ENCODE results near the gene KRTAP12-1.
"Not testable (repeated sequence)": the region's sequence is repeated elsewhere in the genome, so short reads cannot be mapped to it uniquely, and the experiment has no call there.

DNA sequence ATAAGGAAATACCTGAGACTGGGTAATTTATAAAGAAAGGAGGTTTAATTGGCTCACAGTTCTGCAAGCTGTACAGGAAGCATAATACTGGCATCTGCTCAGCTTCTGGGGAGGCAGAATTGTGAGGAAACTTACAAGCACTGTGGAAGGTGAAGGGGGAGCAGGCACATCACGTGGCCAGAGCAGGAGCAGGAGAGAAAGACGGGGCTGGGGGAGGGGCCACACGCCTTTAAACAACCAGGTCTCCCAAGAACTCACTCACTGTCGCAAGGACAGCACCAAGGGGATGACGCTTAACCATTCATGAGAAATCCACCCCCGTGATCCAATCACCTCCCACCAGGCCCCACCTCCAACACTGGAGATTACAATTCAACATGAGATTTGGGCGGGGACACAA, 20.4 kb downstream of the KRTAP12-1 start:
- TF ChIP-seq, protein P1, sequence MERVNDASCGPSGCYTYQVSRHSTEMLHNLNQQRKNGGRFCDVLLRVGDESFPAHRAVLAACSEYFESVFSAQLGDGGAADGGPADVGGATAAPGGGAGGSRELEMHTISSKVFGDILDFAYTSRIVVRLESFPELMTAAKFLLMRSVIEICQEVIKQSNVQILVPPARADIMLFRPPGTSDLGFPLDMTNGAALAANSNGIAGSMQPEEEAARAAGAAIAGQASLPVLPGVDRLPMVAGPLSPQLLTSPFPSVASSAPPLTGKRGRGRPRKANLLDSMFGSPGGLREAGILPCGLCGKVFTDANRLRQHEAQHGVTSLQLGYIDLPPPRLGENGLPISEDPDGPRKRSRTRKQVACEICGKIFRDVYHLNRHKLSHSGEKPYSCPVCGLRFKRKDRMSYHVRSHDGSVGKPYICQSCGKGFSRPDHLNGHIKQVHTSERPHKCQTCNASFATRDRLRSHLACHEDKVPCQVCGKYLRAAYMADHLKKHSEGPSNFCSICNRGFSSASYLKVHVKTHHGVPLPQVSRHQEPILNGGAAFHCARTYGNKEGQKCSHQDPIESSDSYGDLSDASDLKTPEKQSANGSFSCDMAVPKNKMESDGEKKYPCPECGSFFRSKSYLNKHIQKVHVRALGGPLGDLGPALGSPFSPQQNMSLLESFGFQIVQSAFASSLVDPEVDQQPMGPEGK (CRISPR knock-in tag; IDR thresholded peaks at IDR 0.05; ENCODE audit: borderline replicate concordance) = not testable (repeated sequence)
- TF ChIP-seq ZFP30 (CRISPR knock-in tag; IDR thresholded peaks at IDR 0.05); SNAI2 (CRISPR knock-in tag; IDR thresholded peaks at IDR 0.05); ARNTL (CRISPR knock-in tag; IDR thresholded peaks at IDR 0.05; ENCODE audit: borderline replicate concordance, low read depth); TOX (CRISPR knock-in tag; IDR thresholded peaks at IDR 0.05; ENCODE audit: borderline replicate concordance); ZNF70 (CRISPR knock-in tag; IDR thresholded peaks at IDR 0.05); ZFP3 (CRISPR knock-in tag; IDR thresholded peaks at IDR 0.05); CSDC2 (CRISPR knock-in tag; IDR thresholded peaks at IDR 0.05); ZNF565 (CRISPR knock-in tag; conservative IDR thresholded peaks at IDR 0.05; ENCODE audit: low read depth); ZC3H10 (CRISPR knock-in tag; IDR thresholded peaks at IDR 0.05): not testable (repeated sequence)
- TF ChIP-seq, protein P2, sequence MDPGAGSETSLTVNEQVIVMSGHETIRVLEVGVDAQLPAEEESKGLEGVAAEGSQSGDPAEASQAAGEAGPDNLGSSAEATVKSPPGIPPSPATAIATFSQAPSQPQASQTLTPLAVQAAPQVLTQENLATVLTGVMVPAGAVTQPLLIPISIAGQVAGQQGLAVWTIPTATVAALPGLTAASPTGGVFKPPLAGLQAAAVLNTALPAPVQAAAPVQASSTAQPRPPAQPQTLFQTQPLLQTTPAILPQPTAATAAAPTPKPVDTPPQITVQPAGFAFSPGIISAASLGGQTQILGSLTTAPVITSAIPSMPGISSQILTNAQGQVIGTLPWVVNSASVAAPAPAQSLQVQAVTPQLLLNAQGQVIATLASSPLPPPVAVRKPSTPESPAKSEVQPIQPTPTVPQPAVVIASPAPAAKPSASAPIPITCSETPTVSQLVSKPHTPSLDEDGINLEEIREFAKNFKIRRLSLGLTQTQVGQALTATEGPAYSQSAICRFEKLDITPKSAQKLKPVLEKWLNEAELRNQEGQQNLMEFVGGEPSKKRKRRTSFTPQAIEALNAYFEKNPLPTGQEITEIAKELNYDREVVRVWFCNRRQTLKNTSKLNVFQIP (CRISPR knock-in tag; IDR thresholded peaks at IDR 0.05; ENCODE audit: borderline replicate concordance, low read depth) = not testable (repeated sequence)
- TF ChIP-seq, protein P3, sequence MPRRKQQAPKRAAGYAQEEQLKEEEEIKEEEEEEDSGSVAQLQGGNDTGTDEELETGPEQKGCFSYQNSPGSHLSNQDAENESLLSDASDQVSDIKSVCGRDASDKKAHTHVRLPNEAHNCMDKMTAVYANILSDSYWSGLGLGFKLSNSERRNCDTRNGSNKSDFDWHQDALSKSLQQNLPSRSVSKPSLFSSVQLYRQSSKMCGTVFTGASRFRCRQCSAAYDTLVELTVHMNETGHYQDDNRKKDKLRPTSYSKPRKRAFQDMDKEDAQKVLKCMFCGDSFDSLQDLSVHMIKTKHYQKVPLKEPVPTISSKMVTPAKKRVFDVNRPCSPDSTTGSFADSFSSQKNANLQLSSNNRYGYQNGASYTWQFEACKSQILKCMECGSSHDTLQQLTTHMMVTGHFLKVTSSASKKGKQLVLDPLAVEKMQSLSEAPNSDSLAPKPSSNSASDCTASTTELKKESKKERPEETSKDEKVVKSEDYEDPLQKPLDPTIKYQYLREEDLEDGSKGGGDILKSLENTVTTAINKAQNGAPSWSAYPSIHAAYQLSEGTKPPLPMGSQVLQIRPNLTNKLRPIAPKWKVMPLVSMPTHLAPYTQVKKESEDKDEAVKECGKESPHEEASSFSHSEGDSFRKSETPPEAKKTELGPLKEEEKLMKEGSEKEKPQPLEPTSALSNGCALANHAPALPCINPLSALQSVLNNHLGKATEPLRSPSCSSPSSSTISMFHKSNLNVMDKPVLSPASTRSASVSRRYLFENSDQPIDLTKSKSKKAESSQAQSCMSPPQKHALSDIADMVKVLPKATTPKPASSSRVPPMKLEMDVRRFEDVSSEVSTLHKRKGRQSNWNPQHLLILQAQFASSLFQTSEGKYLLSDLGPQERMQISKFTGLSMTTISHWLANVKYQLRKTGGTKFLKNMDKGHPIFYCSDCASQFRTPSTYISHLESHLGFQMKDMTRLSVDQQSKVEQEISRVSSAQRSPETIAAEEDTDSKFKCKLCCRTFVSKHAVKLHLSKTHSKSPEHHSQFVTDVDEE (CRISPR knock-in tag; IDR thresholded peaks at IDR 0.05) = not testable (repeated sequence)
- TF ChIP-seq, protein P4, sequence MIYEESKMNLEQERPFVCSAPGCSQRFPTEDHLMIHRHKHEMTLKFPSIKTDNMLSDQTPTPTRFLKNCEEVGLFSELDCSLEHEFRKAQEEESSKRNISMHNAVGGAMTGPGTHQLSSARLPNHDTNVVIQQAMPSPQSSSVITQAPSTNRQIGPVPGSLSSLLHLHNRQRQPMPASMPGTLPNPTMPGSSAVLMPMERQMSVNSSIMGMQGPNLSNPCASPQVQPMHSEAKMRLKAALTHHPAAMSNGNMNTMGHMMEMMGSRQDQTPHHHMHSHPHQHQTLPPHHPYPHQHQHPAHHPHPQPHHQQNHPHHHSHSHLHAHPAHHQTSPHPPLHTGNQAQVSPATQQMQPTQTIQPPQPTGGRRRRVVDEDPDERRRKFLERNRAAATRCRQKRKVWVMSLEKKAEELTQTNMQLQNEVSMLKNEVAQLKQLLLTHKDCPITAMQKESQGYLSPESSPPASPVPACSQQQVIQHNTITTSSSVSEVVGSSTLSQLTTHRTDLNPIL (CRISPR knock-in tag; IDR thresholded peaks at IDR 0.05; ENCODE audit: low read depth) = not testable (repeated sequence)

Data from SK-N-SH treated with all-trans-retinoic acid at 6 μM for 48 hours (cell line).